ENCODE data around the gene LZTR1.
"Not testable (repeated sequence)": the region's sequence is repeated elsewhere in the genome, so short reads cannot be mapped to it uniquely, and the experiment has no call there.

LZTR1 gene

DNA sequence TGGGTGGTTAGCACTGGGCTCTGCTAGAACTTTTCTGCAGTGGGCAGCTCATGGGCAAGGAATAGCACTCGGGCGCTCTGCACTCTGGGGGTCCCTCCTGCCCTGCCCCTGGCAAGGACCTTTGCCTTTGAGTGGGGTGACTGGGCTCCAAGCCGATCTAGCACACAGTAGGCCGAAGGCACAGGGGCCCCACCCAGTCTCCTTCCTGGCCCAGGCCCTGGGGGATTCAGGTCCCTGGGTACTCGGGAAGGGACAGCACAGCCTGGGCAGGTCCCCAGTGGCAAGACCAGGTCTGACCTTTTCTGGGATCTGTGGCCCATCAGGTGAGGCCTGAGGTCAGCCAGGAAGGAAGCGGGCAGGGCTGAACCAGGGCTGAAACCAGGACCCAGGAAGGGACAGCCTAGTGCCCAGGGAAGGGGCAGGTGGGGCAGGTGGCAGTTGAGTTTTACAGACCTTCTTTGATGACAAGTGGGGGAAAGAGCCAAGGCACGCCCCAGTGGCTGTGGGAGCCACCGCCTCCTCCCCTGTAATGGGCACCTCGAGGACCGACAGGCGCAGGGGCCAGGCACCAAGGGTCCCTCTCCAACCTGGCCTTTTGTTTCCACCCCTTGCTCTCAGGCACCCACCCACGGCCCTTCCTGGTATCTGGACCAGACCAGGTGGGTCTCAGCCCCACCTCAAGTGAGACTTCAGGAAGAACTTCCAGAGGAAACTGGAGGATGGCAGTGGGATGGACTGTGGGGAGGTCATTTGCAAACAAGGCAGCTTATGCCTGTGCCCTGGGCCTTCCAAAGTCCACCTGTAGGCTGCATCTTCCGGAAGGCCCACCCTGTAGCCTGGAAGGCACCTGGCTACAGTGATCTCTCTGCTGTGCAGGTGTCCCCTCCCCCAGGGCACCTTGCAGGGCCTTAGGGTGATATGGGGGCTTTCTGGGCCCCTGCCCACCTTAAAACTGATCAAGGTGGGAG is 15.9 kb upstream of the LZTR1 start:
- no peak for DNase-seq (ENCODE audit: low read depth, low spot score)

DNA sequence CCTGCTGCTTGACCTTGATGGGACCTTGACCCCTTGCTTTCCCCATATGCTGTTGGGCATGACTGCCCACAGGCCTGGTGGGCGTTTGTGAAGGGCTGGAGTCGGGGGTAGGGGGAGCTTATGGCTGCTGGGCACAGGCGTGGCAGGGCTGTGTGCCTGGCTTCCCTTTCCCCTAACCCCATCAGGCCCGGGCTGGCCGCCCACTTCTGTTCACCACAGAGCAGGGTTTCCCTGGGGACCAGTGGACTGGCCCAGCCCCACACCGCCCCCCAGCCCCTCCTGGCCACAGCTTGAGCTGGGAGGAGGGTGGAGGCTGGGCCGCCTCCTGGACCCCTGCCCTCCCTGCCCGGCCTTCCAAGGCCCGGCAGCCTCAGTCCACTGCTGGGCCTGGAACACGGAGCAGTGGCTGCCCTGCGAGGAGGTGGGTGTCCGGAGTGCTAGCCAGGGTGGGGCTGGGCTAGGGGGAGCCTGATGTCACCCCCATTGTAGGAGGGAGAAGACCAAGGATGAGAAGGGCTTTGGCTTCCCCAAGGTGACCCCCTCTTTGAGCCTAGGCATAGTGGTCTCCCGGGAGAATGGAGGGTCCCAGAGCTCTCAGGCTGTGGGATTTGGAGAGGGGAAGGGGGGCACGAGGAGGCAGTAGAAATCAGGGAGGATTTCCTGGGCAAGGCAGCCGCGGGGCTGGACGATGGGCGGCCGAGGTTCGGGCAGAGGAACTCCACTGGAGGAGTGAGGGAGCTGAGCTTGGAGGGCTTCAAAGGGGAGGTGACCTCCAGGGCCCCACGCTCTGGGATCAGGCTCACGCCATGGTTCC is 15.0 kb upstream of the LZTR1 start, which contains the start of gene AIFM3:
Gene AIFM3, plus strand, starts transcription at position 373 of the 814 bp plus-strand sequence. CDS start 690 bp downstream, outside the sequence.
- no peak for DNase-seq (ENCODE audit: low read depth, low spot score)

DNA sequence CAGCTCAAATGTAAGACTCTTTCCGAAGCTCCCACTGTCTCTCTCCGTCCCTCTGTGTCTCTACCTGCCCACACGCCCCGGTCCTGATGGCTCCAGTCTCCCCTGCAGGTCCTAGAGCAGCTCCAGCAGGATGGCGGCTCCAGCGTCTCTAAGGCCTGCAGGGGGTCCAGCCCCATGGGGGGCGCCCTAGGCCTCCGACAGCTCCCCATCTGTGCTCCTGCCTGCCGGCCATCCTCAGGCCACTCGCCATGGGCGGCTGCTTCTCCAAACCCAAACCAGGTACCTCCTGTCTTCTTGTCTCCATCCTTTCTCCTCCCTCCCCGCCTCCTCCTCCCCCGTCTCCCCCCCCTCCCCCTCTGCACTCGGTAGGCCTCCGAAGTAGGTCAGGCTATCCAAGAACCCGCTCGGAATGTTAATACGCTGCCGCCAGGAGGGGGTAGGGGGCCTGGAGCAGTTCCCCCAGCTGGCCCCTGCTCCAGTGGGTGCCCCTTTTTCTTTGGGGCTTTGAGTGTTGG is 14.3 kb upstream of the LZTR1 start:
- no peak for DNase-seq (ENCODE audit: low read depth, low spot score)

- no peak for DNase-seq (ENCODE audit: low read depth, low spot score)
These were observed 13.7 kb upstream of the LZTR1 start for GRCh38 chr22:20968281-20968977.

- DNase-seq (ENCODE audit: low read depth, low spot score), result no peak
These were observed 11.0 kb upstream of the LZTR1 start for GRCh38 chr22:20970939-20971657.

GRCh38 chr22:20972014-20972694 is 9.9 kb upstream of the LZTR1 start:
- DNase-seq (ENCODE audit: low read depth, low spot score), result not testable (repeated sequence)

DNA sequence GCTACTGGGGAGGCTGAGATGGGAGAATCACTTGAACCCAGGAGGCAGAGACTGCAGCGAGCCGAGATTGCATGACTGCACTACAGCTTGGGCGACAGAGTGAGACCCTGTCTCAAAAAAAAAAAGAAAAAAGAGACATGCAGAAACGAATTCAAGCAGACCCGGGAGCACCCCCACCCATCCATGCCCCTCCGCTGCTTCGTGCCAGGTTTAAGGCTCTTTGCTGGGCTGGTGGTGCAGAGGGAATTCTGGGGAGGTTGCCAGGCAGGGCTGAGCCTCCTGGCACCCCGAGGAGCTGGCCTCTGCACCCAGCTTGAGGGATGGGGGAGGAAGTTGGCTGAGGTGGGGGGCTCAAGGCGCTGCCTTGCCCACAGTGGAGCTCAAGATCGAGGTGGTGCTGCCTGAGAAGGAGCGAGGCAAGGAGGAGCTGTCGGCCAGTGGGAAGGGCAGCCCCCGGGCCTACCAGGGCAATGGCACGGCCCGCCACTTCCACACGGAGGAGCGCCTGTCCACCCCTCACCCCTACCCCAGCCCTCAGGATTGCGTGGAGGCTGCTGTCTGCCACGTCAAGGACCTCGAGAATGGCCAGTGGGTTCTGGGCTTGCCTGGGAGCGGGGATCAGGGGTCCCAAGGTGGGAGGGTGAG is 9.0 kb upstream of the LZTR1 start:
- DNase-seq (ENCODE audit: low read depth, low spot score), result no peak

DNA sequence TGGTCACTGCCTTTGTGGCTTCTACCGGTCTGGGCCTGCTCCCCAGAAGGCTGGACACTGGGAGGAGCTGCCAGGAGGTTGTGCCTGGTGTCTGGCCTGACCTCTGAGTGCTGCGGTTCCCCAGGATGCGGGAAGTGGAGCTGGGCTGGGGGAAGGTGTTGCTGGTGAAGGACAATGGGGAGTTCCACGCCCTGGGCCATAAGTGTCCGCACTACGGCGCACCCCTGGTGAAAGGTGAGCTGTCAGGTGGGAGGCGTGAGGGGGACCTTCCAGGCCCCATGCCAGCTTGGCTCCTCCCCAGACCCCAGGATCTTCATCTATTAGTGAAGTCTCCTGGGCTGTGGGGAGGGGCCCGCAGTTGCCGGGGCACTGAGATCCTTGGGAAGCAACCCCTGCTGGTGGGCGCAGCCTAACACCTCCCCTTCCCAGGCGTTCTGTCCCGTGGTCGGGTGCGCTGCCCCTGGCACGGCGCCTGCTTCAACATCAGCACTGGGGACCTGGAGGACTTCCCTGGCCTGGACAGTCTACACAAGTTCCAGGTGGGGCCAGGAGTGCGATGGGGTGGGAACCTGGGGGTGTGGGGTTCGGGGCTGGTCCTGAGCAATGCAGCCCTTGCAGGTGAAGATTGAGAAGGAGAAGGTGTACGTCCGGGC is 8.3 kb upstream of the LZTR1 start:
- DNase-seq (ENCODE audit: low read depth, low spot score), result no peak

- no peak for DNase-seq (ENCODE audit: low read depth, low spot score)
These were observed 7.7 kb upstream of the LZTR1 start for GRCh38 chr22:20974336-20974955.

- no peak for DNase-seq (ENCODE audit: low read depth, low spot score)
These were observed 6.4 kb upstream of the LZTR1 start for GRCh38 chr22:20975541-20976290.

DNA sequence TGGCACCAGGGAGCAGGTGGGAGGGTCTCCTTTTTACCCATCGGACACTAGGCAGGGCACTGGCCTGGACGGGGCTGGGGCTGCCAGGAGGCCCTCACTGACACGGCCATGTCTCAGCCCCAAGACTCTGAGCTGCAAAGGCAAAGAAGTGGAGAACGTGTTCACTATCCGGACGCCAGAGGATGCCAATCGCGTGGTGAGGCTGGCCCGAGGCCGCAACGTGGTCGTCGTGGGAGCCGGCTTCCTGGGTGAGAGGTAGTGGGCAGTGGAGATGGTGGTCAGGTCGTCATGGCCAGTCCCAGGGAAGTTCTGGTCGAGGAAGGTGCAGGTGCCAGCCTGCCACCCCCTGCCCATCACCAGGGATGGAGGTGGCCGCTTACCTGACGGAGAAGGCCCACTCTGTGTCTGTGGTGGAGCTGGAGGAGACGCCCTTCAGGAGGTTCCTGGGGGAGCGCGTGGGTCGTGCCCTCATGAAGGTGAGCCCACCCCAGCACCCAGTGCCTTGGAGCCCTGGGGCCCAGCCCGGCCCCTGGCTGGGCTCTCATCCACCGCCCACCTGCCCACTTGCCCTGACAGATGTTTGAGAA is 5.7 kb upstream of the LZTR1 start:
- no peak for DNase-seq (ENCODE audit: low read depth, low spot score)

DNA sequence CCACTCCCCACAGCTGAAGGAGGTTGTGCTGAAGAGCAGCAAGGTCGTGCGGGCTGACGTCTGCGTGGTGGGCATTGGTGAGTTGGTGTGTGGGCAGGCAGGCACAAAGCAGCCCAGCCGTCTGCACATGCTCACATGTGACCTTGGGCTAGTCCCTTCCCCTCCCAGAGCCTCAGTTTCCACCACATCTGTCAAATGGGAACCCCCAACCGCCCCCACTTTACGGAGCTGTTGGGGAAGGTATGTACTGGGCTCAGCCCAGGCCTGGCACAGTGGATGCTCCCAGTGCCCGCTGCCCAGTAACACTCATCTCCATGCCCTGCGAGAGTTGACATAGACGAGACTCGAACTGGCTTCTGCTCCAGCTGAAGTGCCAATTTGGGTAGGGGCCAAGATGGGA is 5.1 kb upstream of the LZTR1 start:
- no peak for DNase-seq (ENCODE audit: low read depth, low spot score)

DNA sequence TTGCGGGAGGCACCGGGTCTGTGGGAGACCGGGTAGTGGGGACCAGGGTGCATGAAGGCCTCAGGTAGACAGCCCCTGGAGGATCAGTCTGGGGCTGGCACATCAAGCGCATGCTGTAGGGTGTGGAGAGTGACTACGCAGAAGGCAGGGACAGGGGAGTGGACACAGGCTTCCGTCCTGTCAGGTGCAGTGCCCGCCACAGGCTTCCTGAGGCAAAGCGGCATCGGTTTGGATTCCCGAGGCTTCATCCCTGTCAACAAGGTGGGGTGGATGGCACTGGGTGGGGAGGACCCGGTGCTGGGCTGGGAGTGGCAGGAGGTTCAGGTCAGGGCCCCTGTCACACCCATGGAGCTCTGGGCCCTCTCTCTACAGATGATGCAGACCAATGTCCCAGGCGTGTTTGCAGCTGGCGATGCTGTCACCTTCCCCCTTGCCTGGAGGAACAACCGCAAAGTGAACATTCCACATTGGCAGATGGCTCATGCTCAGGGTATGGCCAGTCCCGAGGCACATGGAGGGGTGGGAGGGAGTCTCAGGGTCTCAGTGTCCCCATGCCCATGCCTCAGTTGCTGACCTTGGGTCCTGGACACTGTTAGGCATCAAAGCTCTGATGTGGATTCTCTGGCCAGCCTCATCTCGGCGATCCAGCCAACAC is 4.5 kb upstream of the LZTR1 start:
- DNase-seq (ENCODE audit: low read depth, low spot score), result no peak

DNA sequence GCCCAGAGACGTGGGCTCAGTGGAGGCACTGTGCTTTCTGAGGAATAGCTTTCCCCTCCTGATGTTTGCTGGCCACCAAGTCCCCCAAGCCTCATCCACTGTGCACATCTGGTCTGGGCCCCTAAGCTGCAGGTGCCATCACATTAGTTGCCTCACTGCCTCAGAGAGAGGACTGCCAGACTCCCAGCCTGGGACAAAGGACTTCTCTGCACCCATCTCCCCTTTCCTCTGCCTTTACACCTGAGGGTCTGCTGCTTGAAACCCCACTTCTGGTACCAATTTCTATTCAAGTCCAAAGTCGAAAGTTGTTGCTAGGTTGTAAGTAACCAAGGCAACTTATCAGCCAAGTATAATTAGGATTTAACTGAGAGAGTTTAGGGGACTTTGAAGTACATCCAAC is 3.7 kb upstream of the LZTR1 start:
- no peak for DNase-seq (ENCODE audit: low read depth, low spot score)

DNA sequence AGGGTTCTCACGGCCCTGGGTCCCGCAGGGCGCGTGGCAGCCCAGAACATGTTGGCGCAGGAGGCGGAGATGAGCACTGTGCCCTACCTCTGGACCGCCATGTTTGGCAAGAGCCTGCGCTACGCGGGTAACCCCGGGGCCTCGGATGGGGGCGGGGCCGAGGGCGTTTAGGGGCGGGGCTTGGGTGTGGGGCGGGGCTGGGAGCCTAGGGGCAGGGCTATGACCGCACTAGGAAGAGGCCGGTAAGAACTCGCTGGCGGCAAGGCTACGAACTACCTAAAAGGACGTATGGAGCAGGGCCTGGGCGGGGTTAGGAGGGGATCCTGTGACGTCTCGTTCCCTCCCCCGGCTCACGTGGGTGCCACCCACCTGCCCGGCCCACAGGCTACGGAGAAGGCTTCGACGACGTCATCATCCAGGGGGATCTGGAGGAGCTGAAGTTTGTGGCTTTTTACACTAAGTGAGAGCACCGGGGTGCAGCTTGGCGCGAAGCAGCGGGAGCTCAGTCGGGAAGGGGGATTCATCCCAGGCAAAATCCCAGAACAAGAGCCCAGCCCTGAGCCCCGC is 2.8 kb upstream of the LZTR1 start:
- DNase-seq (ENCODE audit: low read depth, low spot score), result peak; percentile 38

DNA sequence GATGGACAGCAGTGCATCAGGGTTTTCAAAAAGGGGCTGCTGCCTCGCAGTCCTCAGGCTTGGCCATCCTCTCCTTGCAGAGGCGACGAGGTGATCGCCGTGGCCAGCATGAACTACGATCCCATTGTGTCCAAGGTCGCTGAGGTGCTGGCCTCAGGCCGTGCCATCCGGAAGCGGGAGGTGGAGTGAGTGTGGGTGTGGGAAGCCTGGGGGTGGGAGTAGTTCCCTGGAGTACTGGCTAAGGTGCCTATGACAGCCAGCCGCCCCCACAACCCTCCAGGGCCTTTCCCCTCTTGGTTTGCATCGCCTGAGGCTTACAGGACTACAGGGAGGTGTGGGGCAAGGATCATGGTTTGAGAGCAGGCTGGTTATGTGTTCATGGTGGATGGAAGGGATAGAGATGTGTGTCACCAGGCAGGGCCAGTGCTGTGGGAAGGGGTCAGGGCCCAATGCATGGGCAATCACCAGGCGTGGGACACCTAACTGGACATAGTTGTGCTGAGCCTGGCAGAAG is 2.1 kb upstream of the LZTR1 start:
- no peak for DNase-seq (ENCODE audit: low read depth, low spot score)

DNA sequence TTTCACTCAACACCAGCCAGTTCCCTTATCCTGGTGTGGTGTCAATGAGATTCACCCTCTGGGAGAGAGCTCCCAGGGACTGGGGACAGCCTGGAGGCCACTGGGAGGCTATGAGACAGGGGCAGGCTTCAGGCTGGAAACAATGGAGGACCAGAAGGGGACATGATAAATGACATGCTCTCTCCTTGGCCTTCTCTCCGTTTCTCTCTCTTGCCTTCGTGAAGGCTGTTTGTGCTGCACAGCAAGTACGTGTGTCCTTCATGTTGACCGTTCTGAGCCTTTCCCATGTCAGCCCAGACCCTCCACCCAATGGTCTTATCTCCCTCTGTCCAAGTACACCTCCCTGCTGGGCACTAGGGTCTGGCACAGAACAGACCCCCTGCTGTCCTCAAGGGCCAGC is 1.6 kb upstream of the LZTR1 start:
- DNase-seq (ENCODE audit: low read depth, low spot score), result no peak
